ENCODE data around the gene B4GALT6. TPM values are rescaled to one million over a fixed set of nuclear protein-coding genes. Genes with fewer than 3 reads are reported as not detected.

B4GALT6 gene
- total RNA-seq, 1 experiment from 2014 or later: 21.4 TPM

Other genes with a start within 250 kb of the B4GALT6 start
- gene DSG3, start 236.8 kb downstream of the B4GALT6 start, total RNA-seq (2014; rRNA removed; shearing (Covaris generic)): not detected in 2 replicates
- 33.9 and 39.1 TPM in 2 replicates for gene DSG2, start 186.4 kb downstream of the B4GALT6 start, total RNA-seq (2014; rRNA removed; shearing (Covaris generic))
- not detected in 2 replicates for gene TTR, start 92.7 kb downstream of the B4GALT6 start, total RNA-seq (2014; rRNA removed; shearing (Covaris generic))
- gene SLC25A52, start 76.3 kb upstream of the B4GALT6 start, total RNA-seq (2014; rRNA removed; shearing (Covaris generic)): not detected in 2 replicates